ENCODE measurements around the gene ANKRD40CL. TPM values are rescaled to one million over a fixed set of nuclear protein-coding genes. Genes with fewer than 3 reads are reported as not detected.

ANKRD40CL gene
- total RNA-seq, 4 donors from 2014 or later = not detected

DNA sequence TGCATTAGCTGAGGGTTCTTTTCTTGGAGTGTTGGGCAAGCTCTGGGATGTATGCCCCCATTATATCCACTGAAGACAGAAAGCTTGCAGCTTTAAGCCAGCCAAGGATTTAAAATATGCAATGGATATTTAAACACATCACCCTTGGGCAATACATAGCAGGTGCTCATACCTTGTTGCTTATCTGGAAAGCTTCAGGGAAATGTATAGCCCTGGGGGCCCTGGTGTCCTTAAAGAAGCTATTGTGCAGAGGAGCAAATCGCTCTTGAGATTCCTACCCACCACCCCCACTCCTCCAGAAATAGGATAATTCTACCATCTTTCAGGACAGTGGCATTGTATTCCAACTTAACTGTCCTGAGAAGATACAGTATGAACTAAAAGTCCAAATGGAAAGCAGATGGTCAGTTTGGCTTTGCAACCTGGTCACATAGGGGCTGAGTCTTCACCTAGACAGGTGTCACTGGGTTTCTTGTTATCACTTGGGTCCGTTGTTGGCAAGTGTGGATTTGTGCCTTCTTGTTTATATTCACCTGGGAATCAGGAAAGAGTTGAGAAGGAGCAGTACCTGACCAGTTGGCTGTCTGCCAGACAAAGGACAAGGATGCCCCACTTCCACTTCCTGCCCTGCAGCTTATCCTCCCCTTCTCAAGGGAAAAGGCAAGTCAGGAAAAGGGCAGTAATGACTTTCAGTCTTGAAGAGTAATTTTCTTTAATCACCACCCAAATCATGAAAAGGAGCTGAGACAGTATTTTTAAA, 3.4 kb downstream of the ANKRD40CL start:
- Histone ChIP-seq H3K36me3 (no peaks in the 10 kb centered on the region), H3K27ac (peak overlapping the region in 2 of 4 donors; percentile 14 to 21), H3K4me1 (peaks cover 15 to 66% (median 15%) of the 10 kb centered on the region in 3 donors), H3K27me3 (no peaks in the 10 kb centered on the region), H3K4me3 (no peak overlapping the region), H3K9me3 (no peaks in the 10 kb centered on the region)
- intact Hi-C loops (cut with DNase I) = no loop called here
- TF ChIP-seq, protein P1, sequence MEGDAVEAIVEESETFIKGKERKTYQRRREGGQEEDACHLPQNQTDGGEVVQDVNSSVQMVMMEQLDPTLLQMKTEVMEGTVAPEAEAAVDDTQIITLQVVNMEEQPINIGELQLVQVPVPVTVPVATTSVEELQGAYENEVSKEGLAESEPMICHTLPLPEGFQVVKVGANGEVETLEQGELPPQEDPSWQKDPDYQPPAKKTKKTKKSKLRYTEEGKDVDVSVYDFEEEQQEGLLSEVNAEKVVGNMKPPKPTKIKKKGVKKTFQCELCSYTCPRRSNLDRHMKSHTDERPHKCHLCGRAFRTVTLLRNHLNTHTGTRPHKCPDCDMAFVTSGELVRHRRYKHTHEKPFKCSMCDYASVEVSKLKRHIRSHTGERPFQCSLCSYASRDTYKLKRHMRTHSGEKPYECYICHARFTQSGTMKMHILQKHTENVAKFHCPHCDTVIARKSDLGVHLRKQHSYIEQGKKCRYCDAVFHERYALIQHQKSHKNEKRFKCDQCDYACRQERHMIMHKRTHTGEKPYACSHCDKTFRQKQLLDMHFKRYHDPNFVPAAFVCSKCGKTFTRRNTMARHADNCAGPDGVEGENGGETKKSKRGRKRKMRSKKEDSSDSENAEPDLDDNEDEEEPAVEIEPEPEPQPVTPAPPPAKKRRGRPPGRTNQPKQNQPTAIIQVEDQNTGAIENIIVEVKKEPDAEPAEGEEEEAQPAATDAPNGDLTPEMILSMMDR (IDR thresholded peaks at IDR 0.05) = no peak
- TF ChIP-seq POLR2A (IDR thresholded peaks at IDR 0.05) = no peak
- 44 to 67% methylated on average over 1 to 2 of the region's 2 CpGs for WGBS, 2 donors
- no peak for DNase-seq

DNA sequence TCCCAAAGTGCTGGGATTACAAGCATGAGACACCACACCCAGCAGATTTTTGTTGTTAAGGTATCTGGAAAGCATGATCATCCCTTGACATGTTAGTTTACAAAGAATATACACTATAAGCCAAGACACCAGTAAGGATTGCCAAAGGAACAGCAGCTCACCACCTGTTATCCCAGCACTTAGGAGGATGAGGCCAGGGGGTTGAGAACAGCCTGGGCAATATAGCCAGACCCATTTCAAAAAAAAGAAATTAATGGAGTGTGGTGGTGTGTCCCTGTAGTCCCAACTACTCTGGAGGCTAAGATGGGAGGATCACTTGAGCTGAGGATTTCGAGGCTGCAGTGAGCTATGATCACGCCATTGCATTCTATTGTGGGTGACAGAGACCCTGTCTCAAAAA, 5.1 kb downstream of the ANKRD40CL start:
- H3K4me1 ChIP-seq = peaks cover 15 to 64% (median 15%) of the 10 kb centered on the region in 3 donors
- DNase-seq = no peak
- H3K27me3 ChIP-seq = no peaks in the 10 kb centered on the region
- TF ChIP-seq POLR2A (IDR thresholded peaks at IDR 0.05) = no peak
- TF ChIP-seq, protein P1 (IDR thresholded peaks at IDR 0.05) = no peak
- intact Hi-C loops (cut with DNase I) = no loop called here
- H3K9me3 ChIP-seq = no peaks in the 10 kb centered on the region
- H3K4me3 ChIP-seq = no peak overlapping the region
- H3K27ac ChIP-seq = no peak overlapping the region
- 85 to 97% methylated on average over 2 of the region's 2 CpGs for WGBS, 2 donors
- no peaks in the 10 kb centered on the region for H3K36me3 ChIP-seq

DNA sequence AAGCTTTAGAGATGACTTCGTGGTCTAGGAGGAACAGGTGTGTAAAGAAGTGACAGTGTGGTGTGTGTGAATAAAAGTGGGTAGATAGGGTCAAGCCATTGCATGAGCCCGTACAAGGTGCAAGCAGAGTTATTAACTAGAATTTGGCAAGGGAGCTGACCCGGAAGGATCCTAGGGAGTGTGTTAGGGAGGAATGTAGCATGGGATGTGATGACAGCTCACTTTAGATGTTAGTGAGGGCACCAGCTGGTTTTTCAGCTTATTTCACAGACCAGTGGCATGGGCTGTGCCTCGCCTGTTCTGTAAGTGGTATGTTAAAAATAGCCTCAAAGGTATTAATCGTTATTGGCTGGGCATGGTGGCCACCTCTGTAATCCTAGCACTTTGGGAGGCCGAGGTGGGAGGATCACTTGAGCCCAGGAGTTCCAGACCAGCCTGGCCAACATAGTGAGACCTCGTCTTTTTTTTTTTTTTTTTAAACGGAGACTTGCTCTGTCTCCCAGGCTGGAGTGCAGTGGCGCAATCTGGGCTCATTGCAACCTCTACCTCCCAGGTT, 8.3 kb downstream of the ANKRD40CL start:
- intact Hi-C loops (cut with DNase I) = no loop called here
- WGBS, 2 donors = 61 to 65% methylated on average over 9 of the region's 9 CpGs
- Histone ChIP-seq H3K27me3 (no peaks in the 10 kb centered on the region), H3K36me3 (peaks cover 0 to 24% (median 0%) of the 10 kb centered on the region in 3 donors), H3K4me3 (no peak overlapping the region), H3K9me3 (no peaks in the 10 kb centered on the region), H3K27ac (peak overlapping the region in 1 of 4 donors; percentile 19), H3K4me1 (peaks cover 5 to 43% (median 8%) of the 10 kb centered on the region in 3 donors)
- TF ChIP-seq POLR2A (IDR thresholded peaks at IDR 0.05) = no peak
- TF ChIP-seq, protein P1 (IDR thresholded peaks at IDR 0.05) = no peak
- no peak for DNase-seq

DNA sequence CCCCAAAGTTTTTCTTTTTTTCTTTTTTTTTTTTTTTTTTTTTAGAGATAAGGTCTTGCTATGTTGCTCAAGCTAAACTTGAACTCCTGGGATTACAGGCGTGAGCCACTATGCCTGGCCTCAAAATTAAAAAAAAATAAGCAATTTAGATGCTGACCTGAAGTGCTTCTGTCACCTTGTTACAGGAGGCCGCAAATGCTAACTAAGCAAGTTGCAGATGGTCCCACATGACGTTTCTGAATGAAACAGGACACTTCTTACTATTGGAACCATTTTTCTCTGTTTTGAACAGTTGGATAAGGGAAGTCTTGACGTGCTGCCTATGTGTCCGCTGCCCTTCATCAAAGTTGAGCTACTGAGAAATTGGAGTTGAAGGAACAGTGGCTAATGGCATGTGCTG, 8.8 kb downstream of the ANKRD40CL start:
- H3K27ac ChIP-seq = peak overlapping the region in 1 of 4 donors; percentile 19
- intact Hi-C loops (cut with DNase I) = no loop called here
- TF ChIP-seq POLR2A (IDR thresholded peaks at IDR 0.05) = no peak
- TF ChIP-seq, protein P1 (IDR thresholded peaks at IDR 0.05) = no peak
- no peaks in the 10 kb centered on the region for H3K9me3 ChIP-seq
- H3K4me1 ChIP-seq = peaks cover 0 to 38% (median 2%) of the 10 kb centered on the region in 3 donors
- H3K4me3 ChIP-seq = no peak overlapping the region
- no peak for DNase-seq
- peaks cover 0 to 29% (median 0%) of the 10 kb centered on the region in 3 donors for H3K36me3 ChIP-seq
- no peaks in the 10 kb centered on the region for H3K27me3 ChIP-seq
- WGBS, 2 donors = 65 to 68% methylated on average over 5 of the region's 5 CpGs

DNA sequence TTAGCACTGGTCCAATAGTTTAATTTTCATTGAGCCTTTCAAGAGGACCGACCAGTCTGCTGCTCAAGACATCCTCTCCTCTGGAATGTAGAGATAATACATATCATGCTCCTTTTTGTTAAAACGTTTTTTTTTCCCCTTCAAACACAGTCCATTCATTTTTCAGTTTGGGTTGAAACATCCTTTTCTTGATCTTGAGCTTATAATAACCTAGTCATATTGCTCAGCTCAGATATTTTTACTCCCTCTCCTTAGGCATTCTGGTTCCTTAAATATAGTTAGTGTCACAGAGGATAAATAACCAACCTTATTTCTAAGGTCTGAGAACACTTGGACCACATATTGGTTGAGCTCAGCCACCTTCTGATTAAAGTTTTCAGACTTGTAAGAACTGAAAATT, 12.8 kb downstream of the ANKRD40CL start:
- WGBS, 2 donors = 56 to 59% methylated on average over 2 of the region's 2 CpGs
- no peak for DNase-seq
- H3K9me3 ChIP-seq = no peaks in the 10 kb centered on the region
- H3K4me3 ChIP-seq = no peak overlapping the region
- H3K36me3 ChIP-seq = peaks cover 12 to 69% (median 15%) of the 10 kb centered on the region in 3 donors
- intact Hi-C loops (cut with DNase I) = no loop called here
- no peak overlapping the region for H3K27ac ChIP-seq
- TF ChIP-seq, protein P1 (IDR thresholded peaks at IDR 0.05) = no peak
- TF ChIP-seq POLR2A (IDR thresholded peaks at IDR 0.05) = no peak
- peaks cover 0 to 16% (median 0%) of the 10 kb centered on the region in 3 donors for H3K4me1 ChIP-seq
- H3K27me3 ChIP-seq = no peaks in the 10 kb centered on the region

Measured in esophagus squamous epithelium (tissue), 5 donors.